ENCODE measurements around the gene RPS6KA1.
"Not testable (repeated sequence)": the region's sequence is repeated elsewhere in the genome, so short reads cannot be mapped to it uniquely, and the experiment has no call there.

Gene RPS6KA1

DNA sequence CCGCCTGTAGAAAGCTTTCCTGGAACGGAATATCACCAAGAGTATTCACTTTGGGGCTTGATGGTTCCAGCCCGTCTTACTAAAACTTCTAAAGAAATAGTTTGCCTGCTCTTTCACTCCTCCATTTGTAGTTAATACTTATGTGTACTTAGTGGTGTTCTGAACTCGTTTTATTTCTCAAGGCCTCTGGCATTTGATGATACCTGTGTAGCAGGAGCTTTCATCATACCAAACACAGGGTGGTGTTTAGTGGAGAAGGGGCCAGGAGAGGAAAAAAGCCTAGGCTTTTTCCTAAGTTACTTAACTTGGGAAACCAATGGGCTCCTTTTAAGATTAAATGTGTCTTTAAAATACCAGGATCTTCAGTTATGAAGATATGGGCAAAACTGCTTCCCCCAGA is 74.3 kb downstream of the RPS6KA1 start:
- DNase-seq, result no peak

DNA sequence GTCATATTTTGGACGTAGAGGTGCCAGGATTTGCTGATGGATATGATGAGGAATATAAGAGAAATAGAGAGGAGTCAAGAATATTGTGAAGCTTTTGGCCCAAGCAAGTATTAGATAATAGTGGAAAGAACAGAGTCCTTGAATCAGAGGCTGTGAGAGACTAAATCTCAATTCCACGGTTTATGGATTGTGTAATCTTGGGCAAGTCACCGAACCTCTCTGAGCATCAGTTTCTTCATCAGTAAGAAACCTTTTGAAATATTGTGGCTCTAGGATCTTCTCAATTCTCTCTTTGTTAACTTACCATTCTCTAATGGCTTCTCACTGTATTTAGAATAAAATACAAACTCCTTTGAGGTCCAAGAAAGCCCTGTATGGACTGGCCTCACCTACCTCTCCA is 77.6 kb downstream of the RPS6KA1 start:
- DNase-seq, result no peak

DNA sequence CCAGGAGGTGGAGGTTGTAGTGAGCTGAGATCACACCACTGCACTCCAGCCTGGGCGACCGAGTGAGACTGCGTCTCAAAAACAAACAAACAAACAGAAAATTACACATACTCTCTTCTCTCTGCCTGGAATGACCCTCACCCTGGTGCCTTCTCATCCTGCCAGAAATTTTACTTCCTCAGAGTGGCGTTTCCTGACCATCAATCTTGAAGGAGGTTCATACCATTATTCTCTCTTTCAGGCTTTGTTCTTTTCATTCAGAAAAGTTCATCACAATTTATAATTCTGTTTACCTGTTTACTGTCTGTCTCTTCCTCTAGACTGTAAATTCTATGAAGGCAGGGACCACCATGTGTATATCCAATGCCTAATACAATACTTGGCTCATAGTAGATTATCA is 79.3 kb downstream of the RPS6KA1 start:
- DNase-seq, result no peak

DNA sequence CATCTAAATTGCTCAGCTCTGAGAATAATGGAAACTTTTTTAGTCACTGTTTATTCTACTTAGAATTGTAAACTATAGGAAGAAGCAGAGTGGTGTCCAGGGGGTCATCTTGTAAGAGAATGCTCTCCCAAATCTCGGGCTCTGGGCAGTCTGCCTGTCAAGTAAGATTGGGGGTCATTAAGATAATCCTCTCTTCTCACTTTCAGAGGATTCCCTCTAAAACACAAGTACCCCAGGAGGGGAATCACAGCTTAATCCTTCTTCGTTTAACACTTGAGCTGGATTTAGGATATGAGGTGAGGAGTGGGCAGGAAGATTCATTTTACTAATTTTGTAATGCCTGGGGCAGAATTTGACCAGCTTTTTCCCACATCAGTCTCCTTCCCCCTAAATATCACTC is 81.2 kb downstream of the RPS6KA1 start:
- no peak for DNase-seq

DNA sequence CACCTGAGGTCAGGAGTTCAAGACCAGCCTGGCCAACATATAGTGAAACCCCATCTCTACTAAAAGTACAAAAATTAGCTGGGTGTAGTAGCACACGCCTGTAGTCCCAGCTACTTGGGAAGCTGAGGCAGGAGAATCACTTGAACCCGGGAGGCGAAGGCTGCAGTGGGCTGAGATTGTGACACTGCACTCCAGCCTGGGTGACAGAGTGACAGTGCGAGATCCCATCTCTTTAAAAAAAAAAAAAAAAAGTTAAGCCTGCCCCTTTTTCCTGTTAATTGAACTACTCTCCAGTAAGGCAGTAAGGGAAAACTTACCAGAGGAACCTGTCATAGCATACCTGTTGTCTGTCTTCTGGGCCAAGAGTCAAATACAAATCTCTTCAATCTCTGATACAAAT is 83.1 kb downstream of the RPS6KA1 start:
- DNase-seq, result not testable (repeated sequence)

DNA sequence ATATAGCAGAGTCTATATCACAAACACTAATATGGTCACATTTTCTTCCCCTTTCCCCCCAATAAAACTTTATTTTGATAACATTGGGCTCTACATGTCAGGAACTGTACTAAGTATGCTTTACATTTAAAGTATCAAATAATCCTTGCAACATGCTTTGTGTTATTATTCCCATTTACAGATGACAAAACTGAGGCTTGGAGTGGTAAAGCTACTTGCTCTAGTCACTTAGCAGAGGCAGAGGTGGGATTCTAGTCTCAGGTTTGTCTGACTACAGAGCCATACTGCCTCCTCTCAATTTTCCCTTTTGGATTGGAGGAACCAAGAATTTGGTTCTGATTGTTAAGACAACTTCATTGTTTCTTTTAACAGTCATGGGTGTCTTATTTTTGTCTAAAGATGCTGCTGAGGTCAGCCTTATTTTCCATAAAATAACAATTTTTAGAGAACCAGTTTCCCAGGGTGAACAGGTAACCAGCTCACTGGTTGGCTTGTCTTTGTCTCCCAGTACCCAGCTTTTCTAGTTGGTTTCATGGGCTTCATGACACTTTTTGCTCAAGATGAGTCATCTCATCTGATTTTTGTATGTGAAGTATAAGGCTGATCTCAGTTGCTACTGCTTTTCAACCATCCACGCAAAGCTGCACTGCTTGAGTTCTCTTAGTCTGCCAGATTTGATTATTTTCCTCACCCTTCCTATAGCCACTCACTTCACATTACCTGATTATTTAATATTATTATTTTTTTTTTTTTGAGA is 85.3 kb downstream of the RPS6KA1 start:
- DNase-seq, result no peak

DNA sequence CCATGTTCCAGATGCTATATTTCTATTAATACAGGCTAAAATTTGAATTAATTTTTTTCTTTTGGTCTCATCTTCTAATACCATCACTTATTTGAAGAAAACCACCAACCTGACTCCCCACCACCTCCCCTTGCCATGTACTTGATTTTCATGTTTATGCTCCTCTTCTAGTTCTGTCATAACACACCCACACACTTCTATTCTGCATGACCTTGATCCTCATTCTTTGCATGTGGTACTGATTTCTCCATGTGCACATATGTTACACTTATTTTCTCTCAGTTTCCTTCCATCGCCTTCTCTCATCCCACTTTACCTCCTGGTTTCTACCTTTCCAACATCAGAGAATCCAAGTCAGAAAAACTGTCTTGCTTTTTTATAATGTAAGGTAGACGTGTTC is 87.3 kb downstream of the RPS6KA1 start:
- no peak for DNase-seq

DNA sequence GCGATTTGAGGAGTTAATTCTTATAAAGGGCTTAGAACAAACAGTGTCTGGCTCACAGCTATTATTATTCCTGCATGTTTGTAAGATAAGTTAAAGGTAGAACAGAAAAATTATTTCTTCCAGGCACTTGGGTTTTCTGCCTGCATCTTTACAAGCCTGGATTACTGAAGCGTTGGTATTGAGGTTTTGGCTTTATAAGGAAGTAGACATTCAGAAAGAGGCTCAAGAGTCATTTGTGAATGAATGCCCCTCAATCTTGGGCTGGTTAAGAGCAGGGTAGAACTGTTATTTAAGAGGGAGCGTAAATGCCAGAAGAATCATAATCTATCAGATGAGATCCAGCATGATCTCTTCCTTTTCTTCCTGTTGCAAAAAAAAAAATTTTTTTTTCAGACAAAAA is 89.0 kb downstream of the RPS6KA1 start:
- no peak for DNase-seq
